Activated CD8-positive, alpha-beta memory T cell treated with anti-CD3 and anti-CD28 coated beads for 4 hours (primary cell): ENCODE results near the gene TP53I13.

Experiments
- DNase-seq, 2 donors: peaks; one replicate each; pipeline ENCODE4 v3.0.0-alpha.2; 2020; ENCODE audit warnings: low read depth in 2 of 2

The TP53I13 gene

GRCh38 chr17:29593591-29594518 is 25.4 kb downstream of the TP53I13 start:
- DNase-seq = no peak

- no peak for DNase-seq
Measured at GRCh38 chr17:29594519-29595090, 26.1 kb downstream of the TP53I13 start.

- DNase-seq = no peak
Measured at GRCh38 chr17:29595107-29595942, 26.8 kb downstream of the TP53I13 start.

- DNase-seq = no peak
Measured at GRCh38 chr17:29595943-29596774, 27.7 kb downstream of the TP53I13 start.

GRCh38 chr17:29596811-29597210 is 28.3 kb downstream of the TP53I13 start:
- DNase-seq = no peak

- no peak for DNase-seq
Measured at GRCh38 chr17:29597361-29598172, 29.1 kb downstream of the TP53I13 start.

- no peak for DNase-seq
Measured at GRCh38 chr17:29603109-29603674, 34.7 kb downstream of the TP53I13 start.

GRCh38 chr17:29607557-29608195 is 39.2 kb downstream of the TP53I13 start:
- DNase-seq = no peak

- DNase-seq = no peak
Measured at GRCh38 chr17:29608986-29609385, 40.5 kb downstream of the TP53I13 start.

GRCh38 chr17:29610395-29610794 is 41.9 kb downstream of the TP53I13 start:
- DNase-seq = no peak

- DNase-seq = no peak
Measured at GRCh38 chr17:29611351-29612093, 43.0 kb downstream of the TP53I13 start.

GRCh38 chr17:29612094-29612403 is 43.5 kb downstream of the TP53I13 start:
- DNase-seq = no peak

GRCh38 chr17:29612404-29613280 is 44.1 kb downstream of the TP53I13 start:
- DNase-seq = no peak

GRCh38 chr17:29613352-29613837 is 44.9 kb downstream of the TP53I13 start:
- DNase-seq = peak; percentile 75 to 84

- DNase-seq = no peak
Measured at GRCh38 chr17:29613856-29614255, 45.4 kb downstream of the TP53I13 start.

- no peak for DNase-seq
Measured at GRCh38 chr17:29614349-29615047, 46.0 kb downstream of the TP53I13 start.

- DNase-seq = peak in 1 of 2 donors; percentile 43
Measured at GRCh38 chr17:29615048-29615385, 46.5 kb downstream of the TP53I13 start.
